Prostate gland (tissue), 2 donors: ENCODE results near the gene PWWP2B.

Experiments used
- CTCF ChIP-seq, 4 experiments: fragments of 200-600 bp in 2 of 4; fragments of 450-650 bp in 2 of 4; sonication (generic) in 2 of 4; IDR thresholded peaks; 1 replicate in 3 of 4; 2 replicates in 1 of 4; pipeline ENCODE4 v1.5.1; 2016 to 2019; ENCODE audit warnings: antibody characterized with exemption in 4 of 4, mild to moderate bottlenecking in 2 of 4, moderate library complexity in 2 of 4
- POLR2A ChIP-seq: fragments of 450-650 bp; IDR thresholded peaks from one replicate; pipeline ENCODE4 v1.6.1; 2016; ENCODE audit warnings: antibody characterized with exemption, mild to moderate bottlenecking

GRCh38 chr10:132394936-132395703, 1.9 kb upstream of the PWWP2B start:
- TF ChIP-seq POLR2A = no peak
- no peak for TF ChIP-seq CTCF (IDR thresholded peaks at IDR 0.05)
